GM10266 (cell line): ENCODE measurements around the gene NOC4L.

Experiments
- DNase-seq: peaks from one replicate; pipeline ENCODE4 v3.0.0; 2012; ENCODE audit errors: extremely low spot score
- TF ChIP-seq, protein P1 (sequence below): IDR thresholded peaks from 2 replicates; pipeline ENCODE4 v1.5.1; 2012; ENCODE audit warnings: mild to moderate bottlenecking, low read depth; ENCODE audit not compliant: control insufficient read depth, insufficient read depth; ENCODE audit errors: missing control alignments

Gene NOC4L

DNA sequence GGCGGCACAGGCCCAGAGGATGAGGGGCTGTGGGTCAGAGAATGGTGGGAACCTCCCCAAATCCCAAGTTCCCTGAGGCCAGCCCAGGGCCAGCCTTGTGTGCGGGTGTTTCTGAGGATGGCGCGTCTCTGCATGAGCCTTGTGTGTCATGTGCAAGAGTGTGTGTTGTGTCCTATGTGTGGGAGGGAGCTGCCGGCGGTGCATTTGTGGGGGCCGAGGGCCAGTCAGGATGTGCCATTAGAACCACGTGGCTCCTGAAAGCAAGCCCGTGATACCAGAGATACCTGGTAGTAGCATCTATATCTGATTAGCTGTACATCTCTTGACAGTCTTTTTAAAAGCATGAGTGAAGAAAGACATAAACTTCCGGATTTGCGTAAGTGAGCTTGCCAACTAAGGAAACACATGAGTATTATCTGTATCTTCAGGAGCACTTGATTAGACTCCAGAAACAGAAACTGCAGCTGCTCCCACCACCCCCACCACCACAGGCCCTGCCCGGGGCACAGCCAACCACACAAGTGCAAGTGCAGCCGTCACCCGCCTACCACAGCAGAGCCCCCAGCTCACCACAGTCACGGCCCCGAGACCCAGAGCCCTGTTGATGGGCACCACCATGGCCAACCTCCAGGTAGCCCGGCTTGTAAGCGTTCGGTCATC lies 19.4 kb upstream of the NOC4L start:
- DNase-seq: no peak
- TF ChIP-seq, protein P1, sequence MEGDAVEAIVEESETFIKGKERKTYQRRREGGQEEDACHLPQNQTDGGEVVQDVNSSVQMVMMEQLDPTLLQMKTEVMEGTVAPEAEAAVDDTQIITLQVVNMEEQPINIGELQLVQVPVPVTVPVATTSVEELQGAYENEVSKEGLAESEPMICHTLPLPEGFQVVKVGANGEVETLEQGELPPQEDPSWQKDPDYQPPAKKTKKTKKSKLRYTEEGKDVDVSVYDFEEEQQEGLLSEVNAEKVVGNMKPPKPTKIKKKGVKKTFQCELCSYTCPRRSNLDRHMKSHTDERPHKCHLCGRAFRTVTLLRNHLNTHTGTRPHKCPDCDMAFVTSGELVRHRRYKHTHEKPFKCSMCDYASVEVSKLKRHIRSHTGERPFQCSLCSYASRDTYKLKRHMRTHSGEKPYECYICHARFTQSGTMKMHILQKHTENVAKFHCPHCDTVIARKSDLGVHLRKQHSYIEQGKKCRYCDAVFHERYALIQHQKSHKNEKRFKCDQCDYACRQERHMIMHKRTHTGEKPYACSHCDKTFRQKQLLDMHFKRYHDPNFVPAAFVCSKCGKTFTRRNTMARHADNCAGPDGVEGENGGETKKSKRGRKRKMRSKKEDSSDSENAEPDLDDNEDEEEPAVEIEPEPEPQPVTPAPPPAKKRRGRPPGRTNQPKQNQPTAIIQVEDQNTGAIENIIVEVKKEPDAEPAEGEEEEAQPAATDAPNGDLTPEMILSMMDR: no peak

DNA sequence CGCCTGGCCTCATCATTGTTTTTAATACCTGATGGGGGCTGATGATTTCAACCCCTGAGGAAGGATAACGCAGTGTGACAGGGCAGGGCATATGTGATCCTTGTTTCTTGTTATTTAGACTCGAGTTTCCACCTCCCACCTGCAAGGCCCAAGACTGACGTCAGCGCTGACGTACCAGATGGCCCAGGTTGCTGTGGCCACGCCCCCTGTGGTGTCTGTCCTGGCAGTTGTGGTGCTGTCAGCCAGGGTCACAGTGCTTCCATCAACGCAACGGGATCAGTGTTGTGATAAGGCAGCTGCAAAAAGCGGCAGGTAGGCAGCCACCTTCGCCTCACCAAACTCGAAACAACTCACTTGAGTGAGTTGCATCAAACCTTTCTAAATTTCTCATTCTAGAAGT lies 18.5 kb upstream of the NOC4L start:
- no peak for DNase-seq
- TF ChIP-seq, protein P1: no peak

DNA sequence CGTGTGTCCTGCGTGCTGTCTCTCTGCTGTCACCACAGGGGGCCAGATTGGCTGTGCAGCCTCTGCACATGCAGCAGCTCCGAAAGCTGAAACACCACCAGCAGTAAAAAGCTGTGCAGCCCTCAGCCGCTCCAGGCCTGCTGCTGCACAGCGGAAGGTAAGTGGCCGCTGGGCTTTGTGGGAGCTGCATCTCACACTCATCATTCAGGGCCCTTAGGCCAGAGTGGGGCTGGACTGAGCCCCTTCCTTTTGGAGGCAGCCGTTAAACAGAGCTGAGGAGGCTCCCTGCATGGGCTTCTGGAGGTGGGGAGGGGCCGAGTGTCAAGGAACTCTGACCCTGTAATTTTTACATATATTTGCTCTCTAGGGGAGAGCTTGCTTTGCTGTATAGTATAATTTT lies 17.2 kb upstream of the NOC4L start:
- TF ChIP-seq, protein P1: no peak
- no peak for DNase-seq

DNA sequence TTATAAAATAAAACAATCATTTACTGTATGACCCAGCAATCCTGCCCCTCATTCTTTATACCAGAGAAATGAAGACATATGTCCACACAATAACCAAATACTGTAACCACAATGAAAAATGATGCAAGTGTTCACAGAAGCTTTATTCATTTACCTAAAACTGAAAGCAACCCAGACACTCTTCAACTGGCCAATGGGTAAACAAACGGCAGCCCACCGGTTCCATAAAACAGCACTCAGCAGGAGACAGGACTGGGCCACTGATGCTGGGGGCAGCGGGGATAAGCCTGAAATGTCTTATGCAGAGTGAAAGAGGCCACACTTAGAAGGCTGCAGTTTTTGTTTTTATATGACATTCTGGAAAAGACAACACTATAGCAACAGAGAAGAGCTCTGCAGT lies 15.2 kb upstream of the NOC4L start:
- TF ChIP-seq, protein P1: no peak
- no peak for DNase-seq

DNA sequence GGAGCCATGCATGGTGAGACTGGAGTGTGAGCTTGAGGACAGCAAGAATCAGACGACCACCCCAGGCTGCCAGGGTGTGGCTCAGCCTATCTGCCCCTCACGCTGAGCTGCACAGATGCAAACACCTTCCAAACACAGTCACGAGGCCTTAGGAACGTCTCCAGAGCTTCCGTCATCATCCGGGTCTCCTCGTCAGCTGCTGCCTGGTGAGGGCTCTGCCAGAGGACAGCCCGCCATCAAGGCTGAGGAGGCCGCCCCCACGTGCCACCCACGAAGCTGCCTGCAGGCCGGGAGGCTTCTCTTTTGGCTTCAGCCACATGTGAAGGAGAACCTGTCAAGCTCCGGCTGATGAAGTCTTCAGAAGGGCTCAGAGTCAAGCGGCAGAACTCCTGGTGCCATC lies 13.6 kb upstream of the NOC4L start:
- DNase-seq: no peak
- TF ChIP-seq, protein P1: no peak

DNA sequence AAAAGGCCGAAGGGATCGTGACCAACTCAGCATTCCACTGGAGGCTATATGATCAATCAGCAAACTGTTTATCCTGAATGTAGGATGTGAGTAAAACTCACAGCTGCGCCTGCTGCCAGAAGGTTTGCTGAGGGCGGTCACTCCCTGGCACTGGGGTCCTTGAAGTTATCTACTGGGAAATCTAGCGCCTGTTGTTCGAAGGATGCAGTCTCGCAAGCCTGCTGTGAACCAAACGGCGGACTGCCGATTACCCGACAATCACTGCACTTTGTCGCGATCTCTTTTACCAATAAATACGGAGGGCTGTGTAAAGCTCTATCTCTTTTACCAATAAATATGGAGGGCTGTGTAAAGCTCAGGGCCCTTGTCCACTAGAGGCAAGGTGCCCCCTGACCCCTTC lies 13.0 kb upstream of the NOC4L start:
- DNase-seq: no peak
- TF ChIP-seq, protein P1: no peak

DNA sequence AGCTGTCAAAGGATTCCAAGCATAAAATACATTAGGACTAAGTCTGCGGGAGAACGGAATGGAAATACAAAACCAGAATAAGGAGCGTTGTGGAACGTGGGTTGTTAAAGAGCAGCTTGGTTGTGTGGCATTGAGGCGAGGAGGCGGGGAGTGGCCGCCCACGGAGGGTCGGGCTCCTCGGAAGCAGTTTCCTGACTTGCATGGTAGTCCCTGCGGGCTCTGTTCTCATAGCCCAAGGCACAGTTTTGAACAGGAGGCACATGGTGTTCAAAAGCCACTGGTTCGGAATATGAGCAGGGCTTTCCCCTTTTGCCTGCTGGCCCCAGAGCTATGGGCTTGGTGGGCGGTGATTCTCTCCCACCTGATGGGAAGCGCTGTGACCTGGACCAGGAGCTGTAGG lies 12.3 kb upstream of the NOC4L start:
- TF ChIP-seq, protein P1: no peak

More for the DNA sequence above, 12.3 kb upstream of the NOC4L start:
- no peak for DNase-seq
